Measurements from ENCODE around the gene EIF2D.

EIF2D gene

GRCh38 chr1:206573762-206574161, 38.5 kb downstream of the EIF2D start:
- TF ChIP-seq REST (IDR thresholded peaks at IDR 0.05; ENCODE audit: insufficient read depth in 1 of 2, low read depth in 2 of 2, low read length in 2 of 2) (no peak), TAF1 (IDR thresholded peaks at IDR 0.05; ENCODE audit: borderline replicate concordance, insufficient read depth, low read length) (no peak), POLR2AphosphoS5 (IDR thresholded peaks at IDR 0.05; ENCODE audit: low read depth, low read length) (no peak), FOXP2 (optimal IDR thresholded peaks at IDR 0.05; ENCODE audit: borderline replicate concordance, extremely low read depth, extremely low read length, insufficient read depth) (no peak), SIN3A (IDR thresholded peaks at IDR 0.05; ENCODE audit: borderline replicate concordance, insufficient read depth, low read length) (no peak)

- TF ChIP-seq REST (IDR thresholded peaks at IDR 0.05; ENCODE audit: insufficient read depth in 1 of 2, low read depth in 2 of 2, low read length in 2 of 2) (no peak), FOXP2 (optimal IDR thresholded peaks at IDR 0.05; ENCODE audit: borderline replicate concordance, extremely low read depth, extremely low read length, insufficient read depth) (no peak), POLR2AphosphoS5 (IDR thresholded peaks at IDR 0.05; ENCODE audit: low read depth, low read length) (no peak), TAF1 (IDR thresholded peaks at IDR 0.05; ENCODE audit: borderline replicate concordance, insufficient read depth, low read length) (no peak), SIN3A (IDR thresholded peaks at IDR 0.05; ENCODE audit: borderline replicate concordance, insufficient read depth, low read length) (no peak)
Measured at GRCh38 chr1:206573319-206573718, 38.9 kb downstream of the EIF2D start.

GRCh38 chr1:206572835-206573234, 39.4 kb downstream of the EIF2D start:
- TF ChIP-seq TAF1 (IDR thresholded peaks at IDR 0.05; ENCODE audit: borderline replicate concordance, insufficient read depth, low read length) (no peak), POLR2AphosphoS5 (IDR thresholded peaks at IDR 0.05; ENCODE audit: low read depth, low read length) (no peak), FOXP2 (optimal IDR thresholded peaks at IDR 0.05; ENCODE audit: borderline replicate concordance, extremely low read depth, extremely low read length, insufficient read depth) (no peak), REST (IDR thresholded peaks at IDR 0.05; ENCODE audit: insufficient read depth in 1 of 2, low read depth in 2 of 2, low read length in 2 of 2) (no peak), SIN3A (IDR thresholded peaks at IDR 0.05; ENCODE audit: borderline replicate concordance, insufficient read depth, low read length) (no peak)

- TF ChIP-seq POLR2AphosphoS5 (IDR thresholded peaks at IDR 0.05; ENCODE audit: low read depth, low read length) (no peak), TAF1 (IDR thresholded peaks at IDR 0.05; ENCODE audit: borderline replicate concordance, insufficient read depth, low read length) (no peak), FOXP2 (optimal IDR thresholded peaks at IDR 0.05; ENCODE audit: borderline replicate concordance, extremely low read depth, extremely low read length, insufficient read depth) (no peak), SIN3A (IDR thresholded peaks at IDR 0.05; ENCODE audit: borderline replicate concordance, insufficient read depth, low read length) (no peak), REST (IDR thresholded peaks at IDR 0.05; ENCODE audit: insufficient read depth in 1 of 2, low read depth in 2 of 2, low read length in 2 of 2) (no peak)
Measured at GRCh38 chr1:206570529-206570928, 41.7 kb downstream of the EIF2D start.

GRCh38 chr1:206569556-206569955, 42.7 kb downstream of the EIF2D start:
- TF ChIP-seq REST (IDR thresholded peaks at IDR 0.05; ENCODE audit: insufficient read depth in 1 of 2, low read depth in 2 of 2, low read length in 2 of 2) (no peak), SIN3A (IDR thresholded peaks at IDR 0.05; ENCODE audit: borderline replicate concordance, insufficient read depth, low read length) (no peak), POLR2AphosphoS5 (IDR thresholded peaks at IDR 0.05; ENCODE audit: low read depth, low read length) (no peak), FOXP2 (optimal IDR thresholded peaks at IDR 0.05; ENCODE audit: borderline replicate concordance, extremely low read depth, extremely low read length, insufficient read depth) (no peak), TAF1 (IDR thresholded peaks at IDR 0.05; ENCODE audit: borderline replicate concordance, insufficient read depth, low read length) (no peak)

All from PFSK-1 (cell line).